HepG2 (cell line): ENCODE measurements around the gene KLB. TPM values are rescaled to one million over a fixed set of nuclear protein-coding genes. Genes with fewer than 3 reads are reported as not detected.

Experiments
- DNMT1 ChIP-seq: sonication (generic); formaldehyde crosslinking; IDR thresholded peaks from 2 replicates; pipeline ENCODE4 v1.5.1; 2020; ENCODE audit warnings: mild to moderate bottlenecking, missing genetic modification reagents
- GATAD2A ChIP-seq: IDR thresholded peaks from 2 replicates; pipeline ENCODE4 v1.6.1; 2016
- HCFC1 ChIP-seq: fragments of 150-350 bp; IDR thresholded peaks from 2 replicates; pipeline ENCODE4 v1.6.1; 2014; ENCODE audit warnings: low read depth, low read length
- HNF4G ChIP-seq, 2 experiments: sonication (generic) in 1 of 2; formaldehyde crosslinking in 1 of 2; IDR thresholded peaks; 2 replicates each; pipeline versions ENCODE4 v1.4.0 to v1.6.1; 2011 to 2020; ENCODE audit warnings: borderline replicate concordance in 2 of 2, low read depth in 2 of 2, mild to moderate bottlenecking in 2 of 2, low read length in 1 of 2, missing genetic modification reagents in 1 of 2, moderate library complexity in 1 of 2
- KDM2A ChIP-seq: sonication (generic); formaldehyde crosslinking; IDR thresholded peaks from 2 replicates; pipeline ENCODE4 v1.4.0; 2020; ENCODE audit warnings: low read depth, missing genetic modification reagents, borderline replicate concordance
- POLR2AphosphoS5 ChIP-seq: IDR thresholded peaks from 2 replicates; pipeline ENCODE4 v1.6.1; 2012; ENCODE audit warnings: low read depth, low read length
- PTBP1 ChIP-seq: fragments of 200-400 bp; formaldehyde crosslinking; IDR thresholded peaks from 2 replicates; pipeline ENCODE4 v1.6.1; 2018; ENCODE audit warnings: low read length, low read depth; ENCODE audit not compliant: poor library complexity, severe bottlenecking
- RARA ChIP-seq: IDR thresholded peaks from 2 replicates; pipeline ENCODE4 v1.6.1; 2016; ENCODE audit warnings: missing genetic modification reagents, missing compliant biosample characterization
- SMARCC2 ChIP-seq: fragments of 450-650 bp; IDR thresholded peaks from 2 replicates; pipeline ENCODE4 v1.6.1; 2017; ENCODE audit warnings: antibody characterized with exemption, mild to moderate bottlenecking
- ZKSCAN1 ChIP-seq: fragments of 150-350 bp; IDR thresholded peaks from 2 replicates; pipeline ENCODE4 v1.6.1; 2014; ENCODE audit warnings: low read length
- ZKSCAN8 ChIP-seq: IDR thresholded peaks from 2 replicates; pipeline ENCODE4 v1.6.1; 2016; ENCODE audit warnings: borderline replicate concordance, missing genetic modification reagents, missing compliant biosample characterization
- ZNF589 ChIP-seq: sonication (generic); formaldehyde crosslinking; conservative IDR thresholded peaks from 2 replicates; pipeline ENCODE4 v1.8.0; 2022; ENCODE audit warnings: mild to moderate bottlenecking, moderate library complexity, missing genetic modification reagents
- ZNF839 ChIP-seq: sonication (generic); formaldehyde crosslinking; IDR thresholded peaks from 2 replicates; pipeline ENCODE4 v1.4.0; 2020; ENCODE audit warnings: missing genetic modification reagents, mild to moderate bottlenecking, borderline replicate concordance
- ZSCAN20 ChIP-seq: sonication (generic); formaldehyde crosslinking; IDR thresholded peaks from 2 replicates; pipeline ENCODE4 v1.4.0; 2020; ENCODE audit warnings: missing genetic modification reagents, mild to moderate bottlenecking, borderline replicate concordance
- polyA plus RNA-seq, 8 experiments: library from polyadenylated mRNA; depleted of rRNA in 3 of 8; stranded (reverse) in 7 of 8; unstranded in 1 of 8; fragments of >200 nt; fragmentation: Illumina TruSeq in 4 of 8; extraction: Trizol in 4 of 8; gene quantifications; 2 replicates each; pipeline versions ENCODE4 v1.2.1 to v1.2.3, GENCODE V29; 2011 to 2016; ENCODE audit warnings: low read depth in 4 of 8, missing spikeins in 1 of 8, mixed read lengths in 1 of 8; ENCODE audit not compliant: insufficient read depth in 1 of 8
- total RNA-seq, 5 experiments: library from RNA; depleted of rRNA; stranded (reverse); fragments of >200 nt; fragmentation: Illumina TruSeq; extraction: Trizol; gene quantifications; 2 replicates each; pipeline ENCODE4 v1.2.3, GENCODE V29; 2016; ENCODE audit warnings: low read depth in 1 of 5
- TF ChIP-seq, protein P1 (sequence below): sonication (generic); formaldehyde crosslinking; IDR thresholded peaks from 2 replicates; pipeline ENCODE4 v1.8.1; 2023; ENCODE audit warnings: mild to moderate bottlenecking, missing genetic modification reagents, borderline replicate concordance
- TF ChIP-seq, protein P2 (sequence below): sonication (generic); formaldehyde crosslinking; IDR thresholded peaks from 2 replicates; pipeline ENCODE4 v1.4.0; 2020; ENCODE audit warnings: missing genetic modification reagents
- TF ChIP-seq, protein P3 (sequence below): sonication (generic); formaldehyde crosslinking; IDR thresholded peaks from 2 replicates; pipeline ENCODE4 v1.4.0; 2020; ENCODE audit warnings: mild to moderate bottlenecking, missing genetic modification reagents
- TF ChIP-seq, protein P4 (sequence below): sonication (generic); formaldehyde crosslinking; IDR thresholded peaks from 2 replicates; pipeline ENCODE4 v1.5.0; 2020; ENCODE audit warnings: missing genetic modification reagents, mild to moderate bottlenecking, borderline replicate concordance
- TF ChIP-seq, protein P5 (sequence below): sonication (generic); formaldehyde crosslinking; IDR thresholded peaks from 2 replicates; pipeline ENCODE4 v1.4.0; 2020; ENCODE audit warnings: mild to moderate bottlenecking, missing genetic modification reagents
- TF ChIP-seq, protein P6 (sequence below): sonication (generic); formaldehyde crosslinking; IDR thresholded peaks from 2 replicates; pipeline ENCODE4 v1.4.0; 2020; ENCODE audit warnings: missing genetic modification reagents, borderline replicate concordance

The KLB gene
- total and polyA plus RNA-seq, 2 of the 13 experiments (the other 11 are each of a cell fraction or from before 2014, with no cell fraction given), result 25.3 to 82.0 TPM

DNA sequence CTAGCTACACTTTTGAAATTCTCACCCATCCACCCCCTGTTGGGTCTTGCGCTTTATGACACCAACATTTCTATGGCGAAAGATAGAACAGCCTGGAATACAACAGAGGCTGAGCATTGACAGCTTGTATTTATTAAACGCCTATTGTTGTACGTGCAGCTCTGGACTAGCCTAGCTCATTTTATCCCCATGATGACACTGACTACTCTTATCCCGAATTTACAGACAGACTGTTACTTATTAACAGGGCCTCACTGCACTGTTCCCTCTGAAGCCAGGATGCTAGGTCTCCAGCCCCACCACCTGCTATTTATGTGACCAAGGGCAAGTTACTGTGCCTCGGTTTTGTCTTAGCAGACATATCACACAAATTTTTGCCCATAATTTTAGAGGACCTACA lies 39.6 kb upstream of the KLB start (continued):
- TF ChIP-seq, protein P1, sequence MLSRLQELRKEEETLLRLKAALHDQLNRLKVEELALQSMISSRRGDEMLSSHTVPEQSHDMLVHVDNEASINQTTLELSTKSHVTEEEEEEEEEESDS (CRISPR knock-in tag), result no peak
- TF ChIP-seq ZNF589 (no peak), RARA (peak; percentile 8; the same call in 1 of the 2 replicates), POLR2AphosphoS5 (peak; percentile 55), ZKSCAN8 (peak; percentile 99), ZNF839 (CRISPR knock-in tag) (no peak), HNF4G (IDR thresholded peaks at IDR 0.05; ENCODE audit: borderline replicate concordance, low read depth, low read length) (no peak), HNF4G (CRISPR knock-in tag; IDR thresholded peaks at IDR 0.05; ENCODE audit: borderline replicate concordance, low read depth) (no peak), ZSCAN20 (CRISPR knock-in tag) (no peak), ZKSCAN1 (no peak), HCFC1 (no peak), PTBP1 (no peak), GATAD2A (CRISPR knock-in tag) (peak; percentile 57), KDM2A (CRISPR knock-in tag) (no peak), SMARCC2 (no peak), DNMT1 (CRISPR knock-in tag) (no peak)
- TF ChIP-seq, protein P2, sequence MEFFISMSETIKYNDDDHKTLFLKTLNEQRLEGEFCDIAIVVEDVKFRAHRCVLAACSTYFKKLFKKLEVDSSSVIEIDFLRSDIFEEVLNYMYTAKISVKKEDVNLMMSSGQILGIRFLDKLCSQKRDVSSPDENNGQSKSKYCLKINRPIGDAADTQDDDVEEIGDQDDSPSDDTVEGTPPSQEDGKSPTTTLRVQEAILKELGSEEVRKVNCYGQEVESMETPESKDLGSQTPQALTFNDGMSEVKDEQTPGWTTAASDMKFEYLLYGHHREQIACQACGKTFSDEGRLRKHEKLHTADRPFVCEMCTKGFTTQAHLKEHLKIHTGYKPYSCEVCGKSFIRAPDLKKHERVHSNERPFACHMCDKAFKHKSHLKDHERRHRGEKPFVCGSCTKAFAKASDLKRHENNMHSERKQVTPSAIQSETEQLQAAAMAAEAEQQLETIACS (CRISPR knock-in tag), result no peak
- TF ChIP-seq, protein P3, sequence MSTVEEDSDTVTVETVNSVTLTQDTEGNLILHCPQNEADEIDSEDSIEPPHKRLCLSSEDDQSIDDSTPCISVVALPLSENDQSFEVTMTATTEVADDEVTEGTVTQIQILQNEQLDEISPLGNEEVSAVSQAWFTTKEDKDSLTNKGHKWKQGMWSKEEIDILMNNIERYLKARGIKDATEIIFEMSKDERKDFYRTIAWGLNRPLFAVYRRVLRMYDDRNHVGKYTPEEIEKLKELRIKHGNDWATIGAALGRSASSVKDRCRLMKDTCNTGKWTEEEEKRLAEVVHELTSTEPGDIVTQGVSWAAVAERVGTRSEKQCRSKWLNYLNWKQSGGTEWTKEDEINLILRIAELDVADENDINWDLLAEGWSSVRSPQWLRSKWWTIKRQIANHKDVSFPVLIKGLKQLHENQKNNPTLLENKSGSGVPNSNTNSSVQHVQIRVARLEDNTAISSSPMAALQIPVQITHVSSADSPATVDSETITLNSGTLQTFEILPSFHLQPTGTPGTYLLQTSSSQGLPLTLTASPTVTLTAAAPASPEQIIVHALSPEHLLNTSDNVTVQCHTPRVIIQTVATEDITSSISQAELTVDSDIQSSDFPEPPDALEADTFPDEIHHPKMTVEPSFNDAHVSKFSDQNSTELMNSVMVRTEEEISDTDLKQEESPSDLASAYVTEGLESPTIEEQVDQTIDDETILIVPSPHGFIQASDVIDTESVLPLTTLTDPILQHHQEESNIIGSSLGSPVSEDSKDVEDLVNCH (CRISPR knock-in tag), result no peak
- TF ChIP-seq, protein P4, sequence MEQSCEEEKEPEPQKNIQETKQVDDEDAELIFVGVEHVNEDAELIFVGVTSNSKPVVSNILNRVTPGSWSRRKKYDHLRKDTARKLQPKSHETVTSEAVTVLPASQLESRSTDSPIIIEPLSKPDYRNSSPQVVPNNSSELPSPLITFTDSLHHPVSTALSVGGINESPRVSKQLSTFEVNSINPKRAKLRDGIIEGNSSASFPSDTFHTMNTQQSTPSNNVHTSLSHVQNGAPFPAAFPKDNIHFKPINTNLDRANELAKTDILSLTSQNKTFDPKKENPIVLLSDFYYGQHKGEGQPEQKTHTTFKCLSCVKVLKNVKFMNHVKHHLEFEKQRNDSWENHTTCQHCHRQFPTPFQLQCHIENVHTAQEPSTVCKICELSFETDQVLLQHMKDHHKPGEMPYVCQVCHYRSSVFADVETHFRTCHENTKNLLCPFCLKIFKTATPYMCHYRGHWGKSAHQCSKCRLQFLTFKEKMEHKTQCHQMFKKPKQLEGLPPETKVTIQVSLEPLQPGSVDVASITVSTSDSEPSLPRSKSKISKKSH (CRISPR knock-in tag), result no peak
- TF ChIP-seq, protein P5, sequence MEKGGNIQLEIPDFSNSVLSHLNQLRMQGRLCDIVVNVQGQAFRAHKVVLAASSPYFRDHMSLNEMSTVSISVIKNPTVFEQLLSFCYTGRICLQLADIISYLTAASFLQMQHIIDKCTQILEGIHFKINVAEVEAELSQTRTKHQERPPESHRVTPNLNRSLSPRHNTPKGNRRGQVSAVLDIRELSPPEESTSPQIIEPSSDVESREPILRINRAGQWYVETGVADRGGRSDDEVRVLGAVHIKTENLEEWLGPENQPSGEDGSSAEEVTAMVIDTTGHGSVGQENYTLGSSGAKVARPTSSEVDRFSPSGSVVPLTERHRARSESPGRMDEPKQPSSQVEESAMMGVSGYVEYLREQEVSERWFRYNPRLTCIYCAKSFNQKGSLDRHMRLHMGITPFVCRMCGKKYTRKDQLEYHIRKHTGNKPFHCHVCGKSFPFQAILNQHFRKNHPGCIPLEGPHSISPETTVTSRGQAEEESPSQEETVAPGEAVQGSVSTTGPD (CRISPR knock-in tag), result no peak
- TF ChIP-seq, protein P6, sequence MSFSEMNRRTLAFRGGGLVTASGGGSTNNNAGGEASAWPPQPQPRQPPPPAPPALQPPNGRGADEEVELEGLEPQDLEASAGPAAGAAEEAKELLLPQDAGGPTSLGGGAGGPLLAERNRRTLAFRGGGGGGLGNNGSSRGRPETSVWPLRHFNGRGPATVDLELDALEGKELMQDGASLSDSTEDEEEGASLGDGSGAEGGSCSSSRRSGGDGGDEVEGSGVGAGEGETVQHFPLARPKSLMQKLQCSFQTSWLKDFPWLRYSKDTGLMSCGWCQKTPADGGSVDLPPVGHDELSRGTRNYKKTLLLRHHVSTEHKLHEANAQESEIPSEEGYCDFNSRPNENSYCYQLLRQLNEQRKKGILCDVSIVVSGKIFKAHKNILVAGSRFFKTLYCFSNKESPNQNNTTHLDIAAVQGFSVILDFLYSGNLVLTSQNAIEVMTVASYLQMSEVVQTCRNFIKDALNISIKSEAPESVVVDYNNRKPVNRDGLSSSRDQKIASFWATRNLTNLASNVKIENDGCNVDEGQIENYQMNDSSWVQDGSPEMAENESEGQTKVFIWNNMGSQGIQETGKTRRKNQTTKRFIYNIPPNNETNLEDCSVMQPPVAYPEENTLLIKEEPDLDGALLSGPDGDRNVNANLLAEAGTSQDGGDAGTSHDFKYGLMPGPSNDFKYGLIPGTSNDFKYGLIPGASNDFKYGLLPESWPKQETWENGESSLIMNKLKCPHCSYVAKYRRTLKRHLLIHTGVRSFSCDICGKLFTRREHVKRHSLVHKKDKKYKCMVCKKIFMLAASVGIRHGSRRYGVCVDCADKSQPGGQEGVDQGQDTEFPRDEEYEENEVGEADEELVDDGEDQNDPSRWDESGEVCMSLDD (CRISPR knock-in tag), result no peak
